ENCODE data around the gene CDC42EP3.

DNA sequence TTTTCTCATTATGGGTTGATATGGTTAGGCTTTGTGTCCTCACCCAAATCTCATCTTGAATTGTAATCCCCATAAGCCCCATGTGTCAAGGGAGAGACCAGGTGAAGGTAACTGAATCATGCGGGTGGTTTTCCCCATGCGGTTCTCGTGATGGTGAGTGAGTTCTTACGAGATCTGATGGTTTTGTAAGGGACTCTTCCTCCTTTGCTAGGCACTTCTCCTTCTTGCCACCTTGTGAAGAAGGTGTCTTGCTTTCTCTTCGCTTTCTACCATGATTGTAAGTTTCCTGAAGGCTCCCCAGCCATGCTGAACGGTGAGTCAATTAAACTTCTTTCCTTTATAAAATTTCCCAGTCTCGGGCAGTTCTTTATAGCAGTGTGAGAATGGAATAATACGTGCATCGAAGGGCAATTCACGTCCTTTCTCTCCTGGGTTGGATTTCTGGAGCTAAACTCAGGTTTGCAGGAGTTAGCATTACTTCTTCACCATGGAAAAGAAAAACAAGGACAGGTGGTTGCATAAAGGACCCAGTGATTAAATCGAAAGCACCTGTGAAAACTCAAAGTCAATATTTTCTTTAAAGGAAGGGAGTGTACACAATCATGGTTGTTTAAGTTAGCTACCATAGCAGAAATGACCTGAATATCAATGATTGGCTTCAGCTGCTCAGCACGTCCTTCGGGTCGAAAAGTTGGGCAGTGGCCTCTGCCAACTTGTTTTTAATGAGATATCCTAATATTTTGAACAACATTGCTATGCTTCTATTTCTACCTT lies 54.1 kb downstream of the CDC42EP3 start:
- TF ChIP-seq POLR2A (IDR thresholded peaks at IDR 0.05; ENCODE audit: low read length) = no peak
- TF ChIP-seq GATA1 (IDR thresholded peaks at IDR 0.05; ENCODE audit: low read depth, low read length) = no peak

Data from erythroblast (primary cell).